Vagina (tissue), 2 donors: ENCODE measurements around the gene ZNF778.

Experiments
- CTCF ChIP-seq, 3 experiments: fragments of 450-650 bp in 2 of 3; fragments of 200-600 bp in 1 of 3; sonication (generic) in 1 of 3; IDR thresholded peaks; one replicate each; pipeline ENCODE4 v1.5.1; 2017 to 2019; ENCODE audit warnings: antibody characterized with exemption in 3 of 3, mild to moderate bottlenecking in 2 of 3, moderate library complexity in 2 of 3
- POLR2A ChIP-seq, 2 donors: fragments of 450-650 bp; IDR thresholded peaks; one replicate each; pipeline ENCODE4 v1.6.1; 2017; ENCODE audit warnings: antibody characterized with exemption in 2 of 2, mild to moderate bottlenecking in 2 of 2, moderate library complexity in 2 of 2
- POLR2AphosphoS5 ChIP-seq, 2 donors: sonication (generic); formaldehyde crosslinking; IDR thresholded peaks; one replicate each; pipeline ENCODE4 v1.9.0; 2017; ENCODE audit warnings: antibody characterized with exemption in 2 of 2, mild to moderate bottlenecking in 2 of 2, low read depth in 1 of 2; ENCODE audit not compliant: insufficient read depth in 1 of 2

GRCh38 chr16:89197033-89197632 lies 20.4 kb upstream of the ZNF778 start:
- no peak for TF ChIP-seq CTCF (IDR thresholded peaks at IDR 0.05)
- TF ChIP-seq POLR2A (IDR thresholded peaks at IDR 0.05), result no peak
- TF ChIP-seq POLR2AphosphoS5 (IDR thresholded peaks at IDR 0.05; ENCODE audit: insufficient read depth in 1 of 2, low read depth in 1 of 2), result no peak
